ENCODE data around the gene KNG1.

KNG1 gene

GRCh38 chr3:186713499-186713898 lies 3.7 kb upstream of the KNG1 start:
- no peak for TF ChIP-seq CTCF (IDR thresholded peaks at IDR 0.05; ENCODE audit: borderline replicate concordance, insufficient read depth, low read depth, low read length)
- no peak overlapping the region for H3K4me3 ChIP-seq (ENCODE audit: low read depth, low read length)

- no peak for TF ChIP-seq CTCF (IDR thresholded peaks at IDR 0.05; ENCODE audit: borderline replicate concordance, insufficient read depth, low read depth, low read length)
- no peak overlapping the region for H3K4me3 ChIP-seq (ENCODE audit: low read depth, low read length)
These were observed 3.0 kb downstream of the KNG1 start for GRCh38 chr3:186719945-186720739.

- no peak overlapping the region for H3K4me3 ChIP-seq (ENCODE audit: low read depth, low read length)
- no peak for TF ChIP-seq CTCF (IDR thresholded peaks at IDR 0.05; ENCODE audit: borderline replicate concordance, insufficient read depth, low read depth, low read length)
These were observed 5.3 kb downstream of the KNG1 start for GRCh38 chr3:186722457-186722856.

- H3K4me3 ChIP-seq (ENCODE audit: low read depth, low read length): no peak overlapping the region
- no peak for TF ChIP-seq CTCF (IDR thresholded peaks at IDR 0.05; ENCODE audit: borderline replicate concordance, insufficient read depth, low read depth, low read length)
These were observed 7.8 kb downstream of the KNG1 start for GRCh38 chr3:186724911-186725310.

- no peak for TF ChIP-seq CTCF (IDR thresholded peaks at IDR 0.05; ENCODE audit: borderline replicate concordance, insufficient read depth, low read depth, low read length)
- no peak overlapping the region for H3K4me3 ChIP-seq (ENCODE audit: low read depth, low read length)
These were observed 15.1 kb downstream of the KNG1 start for GRCh38 chr3:186732169-186732766.

- no peak for TF ChIP-seq CTCF (IDR thresholded peaks at IDR 0.05; ENCODE audit: borderline replicate concordance, insufficient read depth, low read depth, low read length)
- H3K4me3 ChIP-seq (ENCODE audit: low read depth, low read length): no peak overlapping the region
These were observed 25.6 kb downstream of the KNG1 start for GRCh38 chr3:186742618-186743380.

Measured in GM12875 (cell line).